C4-2B (cell line): Measurements from ENCODE around the gene C5orf52.

Experiments used
- H3K27ac ChIP-seq: fragments of 450-650 bp; 2 replicates; pipeline ENCODE4 v1.5.1; 2017
- ZFX ChIP-seq: fragments of 450-650 bp; IDR thresholded peaks from 2 replicates; pipeline ENCODE4 v1.6.1; 2017
- TF ChIP-seq, protein P1 (sequence below): fragments of 450-650 bp; conservative IDR thresholded peaks from 2 replicates; pipeline ENCODE4 v1.5.1; 2017; ENCODE audit warnings: mild to moderate bottlenecking

The C5orf52 gene

DNA sequence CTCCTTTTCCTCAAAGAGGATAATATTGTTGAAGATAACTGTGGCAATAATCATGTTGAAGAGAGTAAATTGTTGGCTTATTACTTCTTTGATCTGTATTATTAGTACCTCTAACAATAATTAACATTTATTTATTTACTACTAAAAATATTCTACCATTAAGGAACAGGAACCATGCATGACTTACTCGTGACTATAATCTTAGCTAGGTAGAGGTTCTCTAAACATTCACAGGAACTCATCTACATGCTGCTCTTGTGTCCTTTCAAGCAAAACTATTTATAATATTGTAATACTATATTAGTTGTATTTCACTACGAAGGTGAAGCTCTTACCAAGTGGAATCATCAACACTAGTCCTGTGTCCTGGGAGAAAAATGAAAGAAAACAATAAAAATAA lies 22.2 kb upstream of the C5orf52 start:
- no peak for TF ChIP-seq ZFX
- TF ChIP-seq, protein P1, sequence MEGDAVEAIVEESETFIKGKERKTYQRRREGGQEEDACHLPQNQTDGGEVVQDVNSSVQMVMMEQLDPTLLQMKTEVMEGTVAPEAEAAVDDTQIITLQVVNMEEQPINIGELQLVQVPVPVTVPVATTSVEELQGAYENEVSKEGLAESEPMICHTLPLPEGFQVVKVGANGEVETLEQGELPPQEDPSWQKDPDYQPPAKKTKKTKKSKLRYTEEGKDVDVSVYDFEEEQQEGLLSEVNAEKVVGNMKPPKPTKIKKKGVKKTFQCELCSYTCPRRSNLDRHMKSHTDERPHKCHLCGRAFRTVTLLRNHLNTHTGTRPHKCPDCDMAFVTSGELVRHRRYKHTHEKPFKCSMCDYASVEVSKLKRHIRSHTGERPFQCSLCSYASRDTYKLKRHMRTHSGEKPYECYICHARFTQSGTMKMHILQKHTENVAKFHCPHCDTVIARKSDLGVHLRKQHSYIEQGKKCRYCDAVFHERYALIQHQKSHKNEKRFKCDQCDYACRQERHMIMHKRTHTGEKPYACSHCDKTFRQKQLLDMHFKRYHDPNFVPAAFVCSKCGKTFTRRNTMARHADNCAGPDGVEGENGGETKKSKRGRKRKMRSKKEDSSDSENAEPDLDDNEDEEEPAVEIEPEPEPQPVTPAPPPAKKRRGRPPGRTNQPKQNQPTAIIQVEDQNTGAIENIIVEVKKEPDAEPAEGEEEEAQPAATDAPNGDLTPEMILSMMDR: no peak
- no peak overlapping the region for H3K27ac ChIP-seq

DNA sequence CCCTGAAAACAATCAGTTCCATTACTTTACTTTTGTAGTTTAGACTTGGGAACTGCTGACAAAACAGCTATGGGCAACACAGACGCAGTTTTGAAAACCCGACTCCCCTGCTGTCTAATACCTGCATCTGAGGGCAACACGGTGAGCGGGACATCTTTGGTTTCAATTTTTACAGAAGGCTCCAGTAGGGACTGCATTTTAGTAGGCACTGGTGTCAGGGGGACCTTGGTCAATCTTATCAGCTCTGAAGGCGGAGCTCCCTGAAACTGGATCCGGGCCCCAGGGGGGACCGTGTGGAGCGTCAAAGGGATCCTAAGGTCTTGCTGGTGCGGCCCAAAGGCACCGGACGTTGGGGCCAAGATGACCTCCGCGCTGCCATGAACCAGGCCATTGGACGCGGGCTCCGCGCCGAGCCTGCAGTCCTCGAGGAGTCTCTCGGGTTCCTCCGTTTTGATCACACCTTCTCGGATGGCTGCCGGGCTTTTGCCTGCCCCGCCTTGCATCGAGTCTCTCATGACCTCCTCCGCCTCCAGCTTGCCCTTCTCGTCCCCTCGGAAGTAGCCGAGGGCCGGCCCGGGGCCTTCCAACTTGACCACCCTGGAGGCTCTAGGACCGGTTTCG lies 20.2 kb upstream of the C5orf52 start:
- TF ChIP-seq, protein P1: no peak
- TF ChIP-seq ZFX: no peak
- no peak overlapping the region for H3K27ac ChIP-seq

DNA sequence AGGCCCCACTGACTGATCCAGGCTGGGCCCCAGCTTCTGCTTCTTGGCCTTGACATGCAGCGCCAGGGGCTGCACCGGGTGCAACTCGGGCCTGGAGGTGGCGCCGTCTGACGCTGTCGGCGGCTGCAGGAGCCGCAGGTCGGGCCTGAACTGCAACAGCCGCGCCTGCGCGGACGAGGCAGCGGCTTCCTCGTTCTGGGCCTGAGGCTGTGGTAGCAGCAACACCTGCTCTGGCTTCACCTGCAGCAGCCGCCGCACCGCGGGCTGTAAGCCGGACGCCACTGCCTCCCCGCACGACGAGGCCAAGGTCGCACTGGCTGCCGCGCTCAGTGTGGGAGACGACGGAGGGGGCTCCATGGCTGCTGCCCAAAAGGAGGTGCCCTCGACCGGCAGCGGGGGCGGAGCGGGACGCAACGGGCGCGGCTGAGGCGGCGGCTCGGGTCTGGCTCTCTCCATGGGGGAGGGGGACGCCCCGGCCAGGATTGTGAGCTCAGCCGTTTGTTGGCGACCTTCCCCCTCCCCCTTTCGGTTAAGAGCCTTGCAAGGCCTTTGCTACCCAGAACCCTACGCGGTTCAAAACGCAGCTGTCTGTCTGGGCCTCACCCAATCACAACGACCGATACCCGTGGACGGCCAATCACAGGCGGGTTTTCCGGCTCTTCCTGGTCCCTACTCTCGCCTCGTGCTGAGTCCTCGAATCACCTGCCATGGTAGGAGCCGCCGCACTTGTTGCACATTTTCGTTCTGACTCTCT lies 19.5 kb upstream of the C5orf52 start:
- TF ChIP-seq, protein P1: no peak
- TF ChIP-seq ZFX: no peak
- H3K27ac ChIP-seq: no peak overlapping the region

DNA sequence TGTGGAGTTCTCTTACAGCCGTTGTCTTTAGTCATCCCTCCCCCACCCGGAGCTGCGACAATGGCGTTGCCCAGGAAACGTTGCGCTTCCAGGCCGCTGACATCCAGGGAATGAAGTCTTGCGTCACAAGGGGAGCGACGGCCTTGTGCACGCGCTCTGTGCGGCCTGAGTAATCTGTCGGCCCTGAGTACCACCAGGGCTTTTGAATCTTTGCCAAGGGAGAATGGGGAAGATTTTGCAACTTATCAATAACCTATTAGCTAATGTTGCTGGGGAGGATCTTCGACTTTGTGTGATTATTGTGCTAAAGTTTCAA lies 19.0 kb upstream of the C5orf52 start, which contains the start of gene SOX30:
Gene SOX30, minus strand, starts transcription at position 62 of the 316 bp plus-strand sequence. CDS start 360 bp downstream, outside the sequence.
- no peak within 1 kb of the TSS for H3K27ac ChIP-seq
- no peak for TF ChIP-seq ZFX
- TF ChIP-seq, protein P1: no peak

DNA sequence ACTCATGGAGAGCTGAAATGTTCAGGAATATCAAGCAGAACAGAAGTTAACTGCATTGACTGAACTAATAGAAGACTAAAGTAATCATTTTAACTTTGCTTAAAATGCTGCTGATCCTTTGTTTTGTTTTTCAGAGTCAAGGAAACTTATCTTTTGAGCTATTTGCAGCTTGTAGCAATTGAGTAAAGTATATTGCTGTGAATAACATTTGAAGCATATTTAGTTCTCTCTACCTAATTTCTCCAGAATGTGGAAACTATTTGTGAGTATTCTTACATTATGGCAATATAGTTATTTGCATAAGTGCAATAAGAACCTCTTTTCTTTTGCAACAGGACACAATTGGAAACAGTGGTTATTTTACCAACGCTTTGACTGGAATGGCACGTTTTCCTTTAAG lies 13.8 kb upstream of the C5orf52 start:
- no peak overlapping the region for H3K27ac ChIP-seq
- TF ChIP-seq ZFX: no peak
- TF ChIP-seq, protein P1: no peak

DNA sequence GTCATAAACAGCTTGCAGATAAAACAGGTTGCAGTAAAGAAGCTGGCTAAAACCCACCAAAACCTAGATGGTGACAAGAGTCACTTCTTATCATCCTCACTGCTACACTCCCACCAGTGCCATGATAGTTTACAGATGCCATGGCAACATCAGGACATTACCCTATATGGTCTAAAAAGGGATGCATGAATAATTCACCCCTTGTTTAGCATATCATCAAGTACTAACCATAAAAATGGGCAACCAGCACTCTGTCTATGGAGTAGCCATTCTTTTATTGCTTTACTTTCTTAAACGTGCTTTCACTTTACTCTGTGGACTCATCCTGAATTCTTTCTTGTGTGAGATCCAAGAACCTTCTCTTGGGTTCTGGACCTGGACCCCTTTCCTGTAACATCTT lies 12.4 kb upstream of the C5orf52 start:
- TF ChIP-seq, protein P1: no peak
- TF ChIP-seq ZFX: no peak
- H3K27ac ChIP-seq: no peak overlapping the region

DNA sequence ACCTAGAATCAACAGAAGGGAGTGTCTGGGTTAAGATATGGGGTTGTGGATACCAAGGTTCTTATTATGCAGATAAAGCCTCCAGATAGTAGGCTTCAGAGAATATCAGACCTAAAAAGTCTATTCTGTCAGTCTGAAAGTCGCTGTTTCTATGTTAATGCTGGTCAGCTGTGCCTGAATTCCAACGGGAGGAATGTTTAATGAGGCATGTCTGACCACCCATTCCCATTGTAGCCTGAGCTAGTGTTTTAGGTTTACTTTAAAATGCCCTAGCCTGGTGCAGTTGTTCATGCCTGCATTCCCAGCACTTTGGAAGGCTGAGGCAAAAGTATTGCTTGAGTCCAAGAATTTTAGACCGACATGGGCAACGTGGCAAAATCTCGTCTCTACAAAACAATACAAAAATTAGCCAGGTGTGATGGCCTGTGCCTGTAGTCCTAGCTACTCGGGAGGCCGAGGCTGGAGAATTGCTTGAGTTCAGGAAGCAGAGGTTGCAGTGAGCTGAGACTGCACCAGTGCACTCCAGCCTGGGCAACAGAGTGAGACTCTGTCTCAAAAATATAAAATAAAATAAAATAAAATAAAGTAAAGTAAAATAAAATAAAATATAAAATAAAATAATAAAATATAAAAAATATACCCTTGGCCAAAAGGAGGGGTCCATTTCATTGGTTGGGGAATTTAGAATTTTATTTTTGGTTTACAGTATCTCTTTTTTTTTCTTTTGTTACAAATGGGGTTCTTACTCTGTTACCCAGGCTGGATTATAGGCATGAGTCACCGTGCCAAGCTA lies 11.3 kb upstream of the C5orf52 start:
- TF ChIP-seq ZFX: no peak
- no peak overlapping the region for H3K27ac ChIP-seq
